Measurements from ENCODE around the gene EGFL7.

GRCh38 chr9:136707849-136708517 is 45.3 kb downstream of the EGFL7 start:
- TF ChIP-seq CTCF (IDR thresholded peaks at IDR 0.05) = no peak
- TF ChIP-seq ZNF121 (CRISPR knock-in tag; IDR thresholded peaks at IDR 0.05) = no peak
- no peak for TF ChIP-seq MLX (CRISPR knock-in tag; IDR thresholded peaks at IDR 0.05)
- no peak for TF ChIP-seq CREM (CRISPR knock-in tag; IDR thresholded peaks at IDR 0.05)
- no peak for TF ChIP-seq ELF4 (CRISPR knock-in tag; IDR thresholded peaks at IDR 0.05; ENCODE audit: low read depth)
- no peak for TF ChIP-seq ZNF416 (CRISPR knock-in tag; IDR thresholded peaks at IDR 0.05)
- no peak for TF ChIP-seq GRHL2 (CRISPR knock-in tag; IDR thresholded peaks at IDR 0.05; ENCODE audit: insufficient replicate concordance, severe bottlenecking)
- no peak for TF ChIP-seq SP1 (CRISPR knock-in tag; conservative IDR thresholded peaks at IDR 0.05)
- no peak for TF ChIP-seq ESRRA (CRISPR knock-in tag; IDR thresholded peaks at IDR 0.05; ENCODE audit: borderline replicate concordance)
- no peak for TF ChIP-seq ATF3 (CRISPR knock-in tag; conservative IDR thresholded peaks at IDR 0.05)
- no peak for TF ChIP-seq AR (CRISPR knock-in tag; IDR thresholded peaks at IDR 0.05)
- TF ChIP-seq ZNF232 (CRISPR knock-in tag; IDR thresholded peaks at IDR 0.05) = no peak
- TF ChIP-seq CBFB (CRISPR knock-in tag; IDR thresholded peaks at IDR 0.05; ENCODE audit: low read depth) = no peak
- no peak for TF ChIP-seq CREB1 (CRISPR knock-in tag; IDR thresholded peaks at IDR 0.05)
